Stimulated activated CD4-positive, alpha-beta T cell treated with anti-CD3 and anti-CD28 coated beads, Interleukin-4, amount 100 ng/mL, for 1 hour (primary cell): ENCODE measurements around the gene C12orf42.

ENCODE experiments used
- DNase-seq: peaks from one replicate; pipeline ENCODE4 v3.0.0-alpha.2; 2020

Gene C12orf42

DNA sequence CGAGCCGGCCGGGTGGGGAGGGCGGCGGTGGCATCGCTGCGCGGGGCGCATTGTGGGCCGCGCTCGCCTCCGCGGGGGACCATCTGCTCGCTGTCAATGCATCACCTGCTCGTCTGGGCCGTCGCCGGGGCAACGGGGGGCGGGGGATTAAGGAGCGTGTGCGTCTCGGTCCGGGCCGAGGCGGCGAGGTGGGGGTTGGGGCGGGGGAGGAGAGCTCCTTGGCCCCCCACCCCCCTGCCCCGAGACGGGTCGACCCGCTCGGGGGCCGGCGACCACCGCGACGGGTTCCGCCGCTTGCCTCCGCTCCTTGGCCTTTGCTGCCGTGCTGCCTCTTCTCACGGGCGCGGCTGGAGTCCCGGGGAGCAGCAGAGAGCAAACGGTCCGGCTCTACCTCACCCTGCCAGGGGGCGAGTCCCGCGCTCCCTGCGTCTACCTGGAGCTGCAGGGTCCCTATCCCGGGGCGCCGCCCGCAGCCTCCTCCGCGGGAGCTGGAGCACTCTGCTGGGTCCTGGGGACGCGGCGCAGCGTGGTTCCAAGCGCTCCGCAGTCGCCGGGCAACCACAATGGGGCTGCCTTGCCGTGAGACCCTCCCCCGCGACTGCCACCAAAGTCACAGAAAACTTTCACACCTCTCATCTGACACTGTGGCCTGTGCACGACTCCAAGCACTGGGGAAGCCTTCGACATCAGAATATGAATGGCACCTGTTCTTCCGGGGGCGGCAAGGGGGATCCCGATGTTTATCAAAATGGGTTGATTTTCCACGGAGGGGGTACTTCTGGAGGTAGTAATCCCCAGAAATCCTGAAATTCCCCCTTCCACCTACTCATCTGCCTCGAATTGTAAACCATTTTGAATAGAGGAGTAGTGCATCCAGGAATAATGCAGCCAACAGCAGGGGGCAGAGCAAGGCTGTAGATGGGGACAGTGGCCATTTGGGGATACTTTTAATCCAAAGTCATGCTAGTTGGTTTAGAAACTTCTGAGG lies at the start of gene C12orf42:
Gene C12orf42, minus strand, starts transcription at position 500 of the 988 bp plus-strand sequence. CDS start 17,542 bp downstream, outside the sequence.
- DNase-seq = peak; percentile 61

DNA sequence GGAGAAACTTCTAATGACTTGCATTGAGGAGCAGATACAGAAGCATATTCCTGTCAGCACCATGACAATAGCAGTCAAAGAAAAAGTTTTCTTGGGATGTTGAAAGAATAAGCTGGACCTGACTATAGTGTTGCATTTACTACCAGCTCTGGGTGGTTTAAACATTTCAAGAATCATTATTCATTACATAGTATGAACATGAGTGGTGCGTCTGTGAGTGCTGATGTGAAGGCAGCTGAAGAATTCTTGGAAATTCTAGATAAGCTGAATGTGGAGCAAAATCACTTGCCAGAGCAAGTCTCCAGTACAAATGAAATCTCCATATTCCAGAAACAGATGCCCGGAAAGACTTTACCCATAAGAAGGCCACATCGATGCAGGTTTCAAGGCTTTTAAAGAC lies 46.3 kb upstream of the C12orf42 start:
- no peak for DNase-seq

DNA sequence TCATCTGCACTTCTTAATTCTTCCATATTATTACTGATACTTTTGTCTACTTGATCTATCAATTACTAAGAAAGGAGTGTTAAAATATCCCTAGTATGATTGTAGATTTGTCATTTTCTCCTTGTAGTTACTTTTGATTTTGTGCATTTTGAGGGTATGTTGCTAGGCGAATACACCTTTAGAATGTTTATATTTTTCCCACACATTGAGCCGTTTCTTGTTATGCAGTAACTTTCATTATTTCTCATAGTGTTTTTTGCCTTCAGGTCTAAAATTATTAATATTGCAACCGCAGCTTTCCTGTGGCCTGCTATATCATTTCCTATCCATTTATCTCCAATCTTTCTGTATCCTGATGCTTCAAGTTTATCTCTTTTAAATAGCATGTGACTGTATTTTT lies 44.6 kb upstream of the C12orf42 start:
- DNase-seq = no peak

DNA sequence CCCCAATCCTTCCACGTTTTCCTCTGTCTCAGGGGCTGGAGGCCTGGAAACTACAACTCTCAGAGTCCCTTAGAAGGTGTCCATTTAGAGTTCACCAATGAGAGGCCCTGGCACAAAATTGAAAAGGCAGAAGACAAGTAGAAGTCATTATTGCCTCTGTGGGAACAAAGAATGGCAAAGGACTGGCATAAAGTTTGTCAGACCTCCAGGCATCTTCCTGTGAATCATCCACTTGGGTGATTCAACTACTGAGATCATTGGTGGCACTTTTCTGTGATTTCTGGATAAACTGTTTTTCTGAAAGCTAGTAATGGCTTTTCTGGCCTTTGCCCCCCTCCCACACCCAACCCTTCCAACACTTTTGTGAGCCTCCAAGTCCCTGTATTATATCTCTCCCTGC lies 42.6 kb upstream of the C12orf42 start:
- DNase-seq = no peak

DNA sequence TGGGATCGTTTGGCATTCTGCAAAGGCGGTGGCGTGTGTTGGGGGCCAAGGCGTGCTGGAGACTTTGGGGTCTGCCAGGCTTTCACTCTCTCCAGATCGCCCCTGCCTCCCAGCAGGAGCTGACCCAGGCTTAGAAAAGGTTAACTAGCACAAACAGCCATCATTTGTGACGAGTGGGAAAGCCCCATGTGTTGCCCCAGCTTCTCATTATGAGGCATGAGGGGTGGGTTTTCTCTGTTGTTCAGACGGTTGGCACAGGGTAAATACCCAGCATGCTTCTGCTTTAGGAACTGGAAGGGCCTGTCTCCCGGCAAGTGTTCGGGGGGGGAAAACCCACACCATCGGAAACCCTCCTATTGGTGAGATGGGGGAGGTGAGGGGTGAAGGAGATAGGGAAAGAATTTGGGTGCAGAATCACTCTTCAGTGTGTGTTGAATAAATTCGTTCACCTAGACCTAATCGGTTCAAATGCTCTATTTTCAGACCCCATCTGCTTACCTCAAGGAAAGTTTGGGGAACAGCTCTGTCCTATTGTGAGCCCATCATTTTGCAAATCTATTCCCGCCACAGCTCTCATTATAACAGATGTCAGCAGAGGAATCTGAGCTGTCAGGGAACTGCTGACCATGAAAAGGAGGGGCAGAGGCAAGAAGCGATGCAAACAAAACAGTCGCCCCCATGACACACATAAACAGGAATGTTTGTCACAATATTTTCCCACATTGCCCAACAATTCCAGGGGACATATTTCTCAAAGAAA lies 34.7 kb upstream of the C12orf42 start:
- DNase-seq = no peak

DNA sequence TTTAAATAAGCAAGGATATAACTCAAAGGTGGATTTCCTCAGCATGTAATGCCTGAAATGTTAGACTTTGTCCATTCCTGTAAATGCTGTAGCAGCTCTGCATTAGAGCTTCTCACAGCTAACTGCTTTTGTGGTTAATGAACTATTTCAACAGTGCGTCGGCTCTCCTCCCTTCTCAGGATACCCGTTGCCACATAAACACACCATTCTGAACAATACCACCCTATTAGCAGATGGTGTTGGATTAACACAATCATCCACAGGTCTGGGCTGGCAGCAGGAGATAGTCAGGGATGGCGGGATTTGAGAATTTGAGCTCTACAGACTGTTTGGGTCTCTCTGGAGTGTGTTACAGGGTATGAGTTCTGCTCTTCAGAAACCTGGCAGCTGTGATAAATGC lies 33.5 kb upstream of the C12orf42 start:
- DNase-seq = no peak

DNA sequence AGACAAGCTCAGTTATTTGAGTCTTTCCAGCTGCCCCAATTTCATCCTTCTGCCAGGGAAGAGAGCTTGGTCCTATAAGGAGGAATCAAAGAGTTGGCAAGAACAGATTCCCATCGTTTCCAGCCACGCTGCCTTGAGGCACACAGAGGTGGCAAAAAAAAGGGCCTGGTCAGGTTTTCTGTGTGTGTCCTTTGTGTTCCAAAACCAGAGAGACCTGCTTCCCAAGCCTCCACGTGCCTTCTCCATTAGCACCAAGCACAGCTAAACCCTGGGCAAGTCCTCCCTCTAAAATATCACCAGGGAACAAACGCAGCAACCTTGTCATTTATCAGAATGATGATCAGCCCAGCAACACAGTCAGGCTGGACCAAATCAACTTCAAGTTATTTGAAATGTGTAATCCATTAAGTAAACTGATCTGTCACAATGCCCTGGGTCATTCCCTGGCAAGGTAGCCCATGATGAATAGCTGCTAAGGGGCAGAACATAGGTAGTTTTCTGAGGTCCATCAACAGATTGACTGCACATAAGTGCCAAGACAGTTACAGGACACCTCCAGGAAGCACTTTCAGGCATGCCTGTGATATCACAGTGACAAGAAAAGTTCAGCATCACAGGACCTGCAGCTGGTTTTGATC lies 28.6 kb upstream of the C12orf42 start:
- no peak for DNase-seq

DNA sequence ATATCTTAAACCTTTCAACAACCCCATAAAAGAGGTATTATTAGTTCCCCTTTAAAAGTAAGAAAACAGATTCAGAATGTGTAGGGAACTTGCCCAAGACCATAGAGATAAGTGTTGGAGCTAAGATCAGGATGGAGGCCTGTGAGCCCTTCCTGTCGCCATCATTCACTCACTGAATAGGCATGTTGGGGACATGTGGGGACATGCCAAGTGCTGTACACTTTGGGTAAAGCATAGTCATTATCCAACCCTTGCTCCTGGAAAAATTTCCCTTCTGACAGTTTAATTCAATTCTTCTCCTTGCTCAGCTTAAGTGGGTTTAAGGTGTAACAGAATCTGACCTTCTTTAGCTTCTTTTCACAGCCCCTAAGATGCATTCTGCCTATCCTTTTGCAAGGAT lies 28.0 kb upstream of the C12orf42 start:
- DNase-seq = no peak

DNA sequence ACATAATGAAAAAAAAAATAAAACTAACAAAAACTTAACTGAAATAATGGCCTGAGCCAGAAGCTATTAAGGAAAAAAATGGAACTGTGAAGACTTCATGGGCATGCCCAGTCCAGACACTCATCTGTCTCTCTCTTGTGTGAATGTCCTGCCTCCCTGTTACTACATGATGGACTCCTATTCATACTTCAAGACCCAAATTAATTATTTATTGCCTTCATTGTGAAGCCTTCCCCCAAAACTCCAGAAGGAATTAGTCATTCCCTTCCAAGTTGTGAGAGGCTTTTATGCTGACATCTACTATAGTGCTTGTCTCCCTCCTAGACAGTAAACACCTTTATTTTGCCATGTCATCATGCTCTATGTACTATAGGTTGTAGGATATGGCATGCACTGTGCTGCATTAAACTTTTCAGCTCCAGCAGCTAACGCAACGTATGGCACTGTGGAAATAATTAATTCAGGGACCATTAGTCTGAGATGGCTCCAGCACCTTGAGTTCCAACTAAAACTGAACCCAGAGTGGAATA lies 25.0 kb upstream of the C12orf42 start:
- no peak for DNase-seq

DNA sequence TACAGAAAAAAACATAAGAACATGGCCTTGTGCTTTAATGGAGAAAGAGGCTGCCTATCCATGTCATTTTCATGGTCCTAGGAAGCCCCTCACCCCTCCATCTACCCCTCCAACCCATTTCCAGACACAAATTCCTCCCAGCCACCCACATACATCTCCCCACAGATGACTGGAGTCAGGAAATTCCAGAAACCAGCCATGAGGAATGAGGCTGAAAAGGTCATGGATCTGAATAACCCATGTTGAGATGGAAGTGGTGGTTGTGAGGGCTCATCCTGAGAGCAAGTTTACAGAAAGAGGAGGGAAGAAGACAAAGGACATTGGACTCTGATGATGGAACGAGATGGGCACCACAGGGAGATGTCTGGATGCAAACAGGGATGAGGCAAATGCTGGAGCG lies 23.9 kb upstream of the C12orf42 start:
- no peak for DNase-seq

DNA sequence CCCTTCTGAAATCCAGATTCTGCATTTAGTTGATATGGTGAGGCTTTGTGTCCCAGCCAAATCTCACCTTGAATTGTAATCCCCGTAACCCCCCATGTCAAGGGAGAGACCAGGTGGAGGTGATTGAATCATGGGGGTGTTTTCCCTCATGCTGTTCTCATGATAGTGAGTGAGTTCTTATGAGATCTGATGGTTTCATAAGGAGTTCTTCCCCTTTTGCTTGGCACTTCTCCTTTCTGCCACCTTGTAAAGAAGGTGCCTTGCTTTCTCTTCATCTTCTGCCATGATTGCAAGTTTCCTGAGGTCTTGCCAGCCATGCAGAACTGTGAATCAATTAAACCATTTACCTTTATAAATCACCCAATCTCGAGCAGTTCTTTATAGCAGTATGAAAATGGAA lies 23.1 kb upstream of the C12orf42 start:
- no peak for DNase-seq

DNA sequence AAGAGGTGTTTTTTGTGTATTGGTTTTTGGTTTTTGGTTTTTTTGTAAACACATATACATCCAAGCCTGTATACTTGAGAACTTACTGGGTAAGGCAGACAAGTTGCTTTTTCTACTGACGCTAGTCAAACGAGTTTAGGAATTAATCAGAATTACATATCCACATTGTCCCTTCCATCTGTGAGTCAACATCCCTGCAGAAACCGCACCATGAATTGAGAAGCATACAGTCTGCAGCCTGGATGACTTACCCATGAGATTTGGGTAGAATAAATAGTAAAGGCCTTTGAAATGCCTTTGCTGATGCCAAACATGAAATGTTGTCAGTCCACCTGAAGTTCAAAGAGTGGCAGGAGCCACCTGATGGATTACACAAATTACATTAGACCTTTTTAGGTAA lies 21.4 kb upstream of the C12orf42 start:
- DNase-seq = no peak

DNA sequence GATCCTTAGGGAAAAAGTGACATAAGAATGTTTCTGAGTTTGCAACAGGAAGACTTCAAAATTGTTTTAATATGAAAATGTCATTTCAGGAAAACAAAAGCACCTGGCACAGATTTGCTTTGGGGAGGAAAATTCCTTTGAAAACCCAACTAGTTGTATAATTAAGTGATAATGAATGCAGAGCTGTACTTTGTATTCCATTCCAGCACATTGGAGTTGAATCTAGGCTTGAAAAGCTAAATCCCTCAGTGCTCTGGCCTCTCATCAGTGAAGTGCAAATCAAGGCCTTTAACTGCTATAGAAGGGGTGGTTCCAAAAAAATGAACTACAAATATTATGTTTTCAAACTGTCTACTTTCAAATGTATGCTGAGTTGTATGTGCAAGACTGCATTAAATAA lies 19.6 kb upstream of the C12orf42 start:
- DNase-seq = no peak

DNA sequence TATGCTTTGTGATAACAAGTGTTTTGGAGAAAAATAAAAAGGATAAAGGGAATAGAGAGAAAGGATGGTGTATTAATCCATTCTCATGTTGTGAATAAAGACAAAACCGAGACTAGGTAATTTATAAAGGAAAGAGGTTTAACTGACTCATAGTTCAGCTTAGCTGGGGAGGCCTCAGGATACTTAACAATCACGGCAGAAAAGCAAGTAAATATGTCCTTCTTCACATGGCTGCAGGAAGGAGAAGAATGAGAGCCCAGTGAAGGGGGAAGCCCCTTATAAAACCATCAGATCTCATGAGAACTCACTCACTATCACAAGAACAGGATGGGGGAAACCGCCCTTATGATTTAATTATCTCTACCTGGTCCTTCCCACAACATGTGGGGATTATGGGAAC lies 18.1 kb upstream of the C12orf42 start:
- no peak for DNase-seq

DNA sequence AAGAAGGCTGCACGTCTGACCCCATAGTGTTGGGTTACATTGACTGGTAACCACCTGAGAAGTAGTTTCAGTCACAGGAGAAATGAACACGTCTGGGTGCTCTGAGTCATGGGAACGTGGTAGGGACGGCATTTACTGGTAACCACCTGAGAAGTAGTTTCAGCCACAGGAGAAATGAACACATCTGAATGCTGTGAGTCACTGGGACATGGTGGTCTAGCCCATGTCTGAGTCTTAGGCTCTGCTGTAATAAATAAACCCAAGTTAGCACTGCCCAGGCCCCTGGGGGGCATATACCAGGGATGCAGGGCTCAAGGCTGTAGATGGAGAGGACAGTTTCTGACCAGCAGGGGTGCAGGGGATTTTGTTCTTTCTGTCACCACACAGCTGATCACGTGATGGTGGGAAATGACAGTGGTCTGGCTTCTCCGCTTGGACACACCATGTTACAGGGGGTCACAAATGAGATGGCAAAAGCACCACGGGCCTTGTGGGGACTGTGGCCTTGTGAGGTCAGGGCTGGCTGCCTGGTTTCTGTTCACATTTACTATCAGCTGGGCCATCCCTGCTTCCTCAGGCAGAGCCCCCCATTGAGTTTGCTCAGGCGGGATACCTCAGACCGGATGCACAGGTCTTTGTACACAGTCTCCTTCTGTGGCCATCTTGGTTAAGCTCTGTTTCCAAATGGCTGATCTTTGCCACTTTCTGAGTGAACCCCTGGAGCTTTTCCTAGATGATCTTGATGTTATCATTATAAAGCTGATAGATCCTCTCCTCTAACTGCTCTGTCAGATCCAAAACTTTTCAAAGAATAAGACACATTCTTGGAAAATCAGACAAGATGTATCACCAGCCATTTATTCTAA lies 9.8 kb upstream of the C12orf42 start:
- DNase-seq = peak; percentile 29

DNA sequence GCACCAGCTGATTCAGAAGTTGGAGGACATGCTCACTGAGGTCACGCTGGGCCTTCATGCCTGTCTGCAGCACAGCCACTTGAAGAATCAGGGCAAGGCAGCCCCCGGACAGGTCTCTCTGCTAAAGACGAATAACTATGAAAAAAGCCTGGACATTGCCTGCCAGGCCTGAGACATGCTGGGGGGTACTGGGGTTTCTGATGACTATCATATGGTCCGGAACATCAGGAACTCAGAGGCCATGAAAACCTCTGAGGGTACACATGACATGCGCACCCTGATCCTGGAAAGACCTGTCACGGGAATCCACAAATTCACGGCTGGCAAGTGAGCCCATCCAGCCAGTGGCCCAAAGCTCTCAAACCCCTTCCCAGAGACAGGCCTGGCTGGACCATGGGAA lies 8.8 kb upstream of the C12orf42 start:
- DNase-seq = no peak

DNA sequence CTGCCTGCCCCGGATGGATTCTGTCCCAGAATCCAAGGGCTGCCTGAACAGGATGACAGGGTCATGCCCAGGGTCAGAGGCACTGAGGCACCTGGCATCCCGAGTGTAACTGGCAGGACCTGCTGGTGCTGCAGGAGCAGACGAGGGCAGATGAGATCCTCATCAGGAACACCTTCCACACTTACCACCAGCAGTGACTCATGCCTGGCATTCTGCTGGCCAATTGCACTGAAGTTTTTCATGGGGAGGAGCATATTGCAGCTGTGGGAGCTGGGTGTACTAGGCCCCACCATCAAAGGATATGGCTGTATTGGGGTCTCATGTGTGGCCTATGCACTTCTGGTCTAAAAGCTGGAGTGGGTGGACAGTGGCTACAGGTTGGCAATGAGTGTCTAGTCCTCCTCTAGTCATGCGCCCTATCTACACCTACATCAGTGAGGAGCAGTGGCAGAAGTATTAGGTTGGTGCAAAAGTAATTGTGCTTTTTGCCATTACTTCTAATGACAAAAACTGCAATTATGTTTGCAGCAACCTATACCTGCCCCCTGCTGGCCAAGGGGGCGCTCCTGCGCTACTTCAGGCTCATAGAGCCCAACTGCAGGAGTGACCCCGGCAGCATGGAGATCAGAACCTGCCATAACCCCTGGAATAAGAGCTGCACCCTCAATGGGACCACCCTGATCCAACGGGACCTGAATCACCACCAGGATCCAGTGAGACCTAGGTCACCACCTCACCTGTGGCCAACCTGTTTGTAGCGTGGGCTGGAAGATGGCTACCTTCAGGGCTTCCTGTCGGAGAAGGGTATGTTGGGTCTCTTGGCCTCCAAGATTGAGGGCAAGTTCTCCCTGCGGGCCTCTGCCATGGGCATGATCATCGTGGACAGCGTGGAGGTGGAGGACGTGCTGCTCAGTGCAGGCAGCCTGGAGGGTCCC lies 8.0 kb upstream of the C12orf42 start:
- peak; percentile 57 for DNase-seq

DNA sequence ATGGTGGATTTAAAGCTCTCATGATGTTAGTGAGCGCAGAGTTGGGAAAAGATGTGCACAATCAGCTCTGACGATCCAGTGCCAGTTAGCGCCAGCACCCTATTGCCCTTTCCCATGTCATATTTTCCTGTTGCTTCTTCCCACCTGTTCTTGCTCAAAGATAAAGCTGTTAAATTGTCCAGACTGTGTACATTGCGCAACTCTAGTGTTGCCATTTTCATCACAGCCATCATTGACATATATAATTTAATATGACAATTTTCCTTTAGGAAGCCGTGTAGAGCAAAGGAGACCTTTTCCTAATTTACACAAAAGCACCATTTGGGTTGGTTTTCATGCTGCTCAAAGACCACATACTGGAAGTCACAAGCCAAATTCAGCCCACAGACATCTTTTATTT lies 5.7 kb upstream of the C12orf42 start:
- no peak for DNase-seq

DNA sequence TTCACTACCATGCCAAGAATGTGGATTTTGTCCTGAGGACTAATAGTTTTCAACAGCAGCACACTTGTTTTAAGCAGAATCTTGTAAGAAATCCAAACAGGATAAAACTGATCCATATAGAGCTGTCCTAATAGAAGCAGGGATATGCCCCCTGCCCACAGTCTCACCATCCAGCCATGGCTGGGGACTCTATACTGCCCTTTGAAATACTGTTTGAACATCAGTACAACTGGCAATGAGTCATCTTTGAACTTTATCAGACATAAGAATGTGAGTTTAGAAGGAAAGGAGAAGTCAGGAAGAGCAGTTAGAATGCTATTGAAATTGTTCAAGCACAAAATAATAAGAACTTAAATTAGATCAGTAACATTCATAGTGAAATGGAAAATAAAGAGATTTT lies 3.8 kb upstream of the C12orf42 start:
- no peak for DNase-seq

DNA sequence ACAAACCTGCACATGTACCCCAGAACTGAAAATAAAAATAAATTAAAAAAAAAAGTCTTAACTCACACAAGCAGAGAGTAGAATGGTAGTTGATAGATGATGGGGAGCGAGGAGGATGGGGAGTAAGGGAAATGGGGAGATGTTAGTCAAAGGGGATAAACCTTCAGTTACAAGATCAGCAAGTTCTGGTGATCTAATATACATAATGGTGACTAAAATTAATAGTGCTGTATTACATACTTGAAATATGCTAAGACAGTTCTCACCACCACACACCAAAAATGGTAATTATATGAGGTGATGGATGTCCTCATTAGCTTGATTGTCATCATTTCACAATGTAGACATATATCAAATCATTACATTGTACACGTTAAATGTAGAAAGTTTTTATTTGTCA lies 3.2 kb upstream of the C12orf42 start:
- no peak for DNase-seq
